ENCODE results near the gene BIRC6.

GRCh38 chr2:32491346-32491745, 134.5 kb downstream of the BIRC6 start:
- TF ChIP-seq CTCF (conservative IDR thresholded peaks at IDR 0.05), result no peak
- TF ChIP-seq EZH2 (IDR thresholded peaks at IDR 0.05; ENCODE audit: low read depth), result no peak

Measured in PC-9 (cell line).